IPS-11a (cell line): Measurements from ENCODE around the gene EFNB1.

Source experiments
- H3K4me3 ChIP-seq: one replicate; pipeline ENCODE4 v1.5.1; 2013; ENCODE audit warnings: low read depth, low read length, control low read depth

Gene EFNB1

DNA sequence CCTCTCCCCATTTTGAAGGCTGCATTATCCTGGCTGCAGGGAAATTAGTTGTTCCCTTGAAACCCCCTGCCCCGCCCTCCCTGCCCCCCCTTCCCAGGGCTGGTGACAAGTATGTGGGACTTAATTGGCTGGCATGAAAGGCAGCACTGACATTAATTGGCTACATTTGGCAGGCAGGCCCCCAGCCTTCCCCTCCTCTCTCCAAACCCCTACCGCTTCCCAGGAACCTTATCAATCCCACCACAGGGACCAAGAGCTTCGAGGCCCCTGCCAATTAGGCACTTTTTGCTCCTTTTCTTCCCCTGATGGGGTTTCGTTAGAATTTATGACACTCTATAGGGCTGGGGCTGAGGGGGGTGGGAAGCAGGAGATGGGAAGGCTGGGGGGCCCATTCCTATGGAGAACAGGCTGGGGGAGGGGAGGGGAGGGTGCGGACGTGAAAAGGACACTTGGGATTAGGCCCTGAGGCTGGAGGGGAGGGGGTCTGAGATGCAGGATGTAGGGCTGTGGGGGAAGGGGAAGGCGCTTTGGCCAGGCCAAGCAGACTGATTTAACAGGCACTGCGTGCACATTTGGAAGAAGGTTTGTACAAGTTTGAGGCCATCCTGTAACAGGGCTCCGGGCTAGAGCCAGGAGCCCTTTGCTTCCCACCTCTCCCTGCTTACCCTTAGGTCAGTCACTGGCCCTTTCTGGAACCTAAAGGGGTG lies 52.2 kb downstream of the EFNB1 start:
- no peak overlapping the region for H3K4me3 ChIP-seq

DNA sequence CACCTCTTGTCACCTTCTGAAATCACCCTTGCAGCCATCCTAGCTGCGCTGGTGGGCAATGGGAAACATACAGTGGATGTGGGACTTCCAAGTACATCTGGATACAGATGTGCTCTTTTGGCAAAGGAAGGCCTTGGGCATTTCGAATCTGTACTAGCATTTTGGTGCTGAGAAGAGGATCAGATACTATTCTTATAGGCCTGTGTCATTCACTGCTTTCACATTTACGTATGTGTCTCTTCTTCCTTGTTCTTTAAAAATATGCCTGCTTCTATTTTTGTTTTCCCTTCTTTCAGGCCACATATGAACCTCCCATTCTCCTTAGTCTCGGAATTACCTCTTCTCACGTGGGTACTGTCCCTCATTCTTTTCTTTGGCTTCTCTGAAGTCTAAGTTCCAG lies 53.1 kb downstream of the EFNB1 start:
- H3K4me3 ChIP-seq = no peak overlapping the region

DNA sequence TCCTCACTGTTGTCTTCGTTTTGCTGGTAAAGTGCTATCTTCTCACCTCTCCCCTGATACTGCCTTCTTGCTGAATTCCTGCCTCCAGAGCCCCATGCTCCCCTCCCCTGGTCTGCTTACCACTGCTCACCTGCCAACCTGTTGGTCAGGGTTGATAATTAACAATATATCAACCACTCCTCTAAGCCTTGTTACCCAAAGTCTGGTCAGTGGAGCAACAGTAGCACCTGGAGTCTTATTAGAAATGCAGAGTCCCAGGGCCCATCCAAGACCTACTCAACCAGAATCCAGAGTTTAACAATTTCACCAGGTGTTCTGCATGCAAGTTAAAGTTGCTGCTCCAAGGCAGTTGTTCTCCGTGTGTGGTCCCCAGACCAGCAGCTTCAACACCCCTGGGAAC lies 55.0 kb downstream of the EFNB1 start:
- no peak overlapping the region for H3K4me3 ChIP-seq

DNA sequence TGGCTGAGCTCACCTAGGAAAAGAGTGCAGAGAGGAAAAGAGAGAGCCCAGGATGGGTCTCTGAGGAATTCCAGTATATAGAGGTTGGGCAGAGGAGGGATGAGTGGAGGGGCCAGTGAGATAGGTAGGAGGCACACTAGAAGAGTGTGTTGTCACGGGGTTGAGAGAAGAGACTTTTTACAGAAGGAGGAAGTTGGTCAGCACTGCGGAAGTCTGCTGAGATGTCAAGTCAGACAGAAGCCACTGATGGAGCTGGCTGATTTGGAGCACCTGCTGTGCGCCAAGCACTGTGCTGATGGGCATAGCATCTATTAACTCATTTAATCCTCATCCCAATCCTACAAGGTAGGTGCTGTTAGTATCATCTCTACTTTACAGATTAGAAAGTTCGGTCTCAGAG lies 60.4 kb downstream of the EFNB1 start:
- H3K4me3 ChIP-seq = no peak overlapping the region
